Mucosa of descending colon (tissue), 3 donors: ENCODE data around the gene CCR5AS.

Source experiments
- ATAC-seq: fragments of 200-7000 bp; cut with Tn5 transposase; one replicate; pipeline ENCODE4 v1.9.1; 2020; ENCODE audit warnings: mild to moderate bottlenecking, moderate library complexity
- DNase-seq, 3 donors: peaks; one replicate each; pipeline ENCODE4 v3.0.0-alpha.2; 2020
- H3K36me3 ChIP-seq: fragments of 200-600 bp; one replicate; pipeline ENCODE4 v1.8.0; 2021; ENCODE audit warnings: low read depth, mild to moderate bottlenecking
- H3K4me1 ChIP-seq: fragments of 200-600 bp; one replicate; pipeline ENCODE4 v1.8.0; 2021; ENCODE audit warnings: low read depth, mild to moderate bottlenecking
- H3K4me3 ChIP-seq: fragments of 200-600 bp; one replicate; pipeline ENCODE4 v1.8.0; 2021; ENCODE audit warnings: mild to moderate bottlenecking
- H3K9me3 ChIP-seq: fragments of 200-600 bp; one replicate; pipeline ENCODE4 v1.8.0; 2021; ENCODE audit warnings: mild to moderate bottlenecking
- CTCF ChIP-seq: fragments of 200-600 bp; IDR thresholded peaks from one replicate; pipeline ENCODE4 v1.8.0; 2022; ENCODE audit warnings: antibody characterized with exemption, mild to moderate bottlenecking
- intact Hi-C, 2 donors: fragments of 100-400 bp; cut with DNase I in 1 of 2; cut with micrococcal nuclease in 1 of 2; formaldehyde crosslinking; loops; one replicate each; pipeline versions ENCODE4 v1.11.0 to v1.11.1; 2022; cut with DNase I, micrococcal nuclease
- donor health status: DM: no; HTN: no; CAD: no; lungs with moderate emphysema.
- donor health status: DM: no; HTN: no; CAD: no.
- donor health status: DM: no; HTN: yes; CAD: no.

CCR5AS gene

GRCh38 chr3:46406788-46407611 is at the start of gene CCR5AS, which contains the start of gene CCRL2:
TSS of gene CCR5AS (minus strand) at chr3:46407066.
TSS of gene CCRL2 (plus strand) at chr3:46407259. CDS start at chr3:46408080, 821 bp downstream.
- H3K4me3 ChIP-seq = no peak within 1 kb of the TSS
- TF ChIP-seq CTCF = no peak
- DNase-seq = peak; percentile 78 to 93 (median 80)
- no peaks in the 10 kb centered on the region for H3K36me3 ChIP-seq
- intact Hi-C loops = no loop called here
- ATAC-seq = peak; percentile 91
- no peaks in the 10 kb centered on the region for H3K9me3 ChIP-seq
- H3K4me1 ChIP-seq = peaks cover 21% of the 10 kb centered on the region

GRCh38 chr3:46456118-46456517 is 49.3 kb upstream of the CCR5AS start:
- no peak for DNase-seq
- intact Hi-C loops = no loop called here
- H3K4me3 ChIP-seq = no peak overlapping the region
- no peaks in the 10 kb centered on the region for H3K9me3 ChIP-seq
- ATAC-seq = no peak
- no peaks in the 10 kb centered on the region for H3K36me3 ChIP-seq
- no peaks in the 10 kb centered on the region for H3K4me1 ChIP-seq
- no peak for TF ChIP-seq CTCF

GRCh38 chr3:46455231-46456115 is 48.6 kb upstream of the CCR5AS start:
- ATAC-seq (no peak), DNase-seq (no peak)
- TF ChIP-seq CTCF = no peak
- Histone ChIP-seq H3K9me3 (no peaks in the 10 kb centered on the region), H3K4me3 (no peak overlapping the region), H3K4me1 (no peaks in the 10 kb centered on the region), H3K36me3 (no peaks in the 10 kb centered on the region)
- intact Hi-C loops = no loop called here

- Histone ChIP-seq H3K4me3 (no peak overlapping the region), H3K36me3 (no peaks in the 10 kb centered on the region), H3K9me3 (no peaks in the 10 kb centered on the region), H3K4me1 (no peaks in the 10 kb centered on the region)
- intact Hi-C loops = no loop called here
- TF ChIP-seq CTCF = no peak
- no peak for ATAC-seq
- no peak for DNase-seq
Measured at GRCh38 chr3:46454606-46455005, 47.7 kb upstream of the CCR5AS start.

GRCh38 chr3:46454209-46454595 is 47.3 kb upstream of the CCR5AS start:
- H3K4me1 ChIP-seq = no peaks in the 10 kb centered on the region
- H3K36me3 ChIP-seq = no peaks in the 10 kb centered on the region
- ATAC-seq (no peak), DNase-seq (no peak)
- intact Hi-C loops = no loop called here
- no peak overlapping the region for H3K4me3 ChIP-seq
- no peaks in the 10 kb centered on the region for H3K9me3 ChIP-seq
- TF ChIP-seq CTCF = no peak
